Measurements from ENCODE around the gene SMIM26.
A peak's percentile ranks its signal among the peaks of the same experiment; 100 is the strongest.
"Not testable (repeated sequence)": the region's sequence is repeated elsewhere in the genome, so short reads cannot be mapped to it uniquely, and the experiment has no call there.

SMIM26 gene

DNA sequence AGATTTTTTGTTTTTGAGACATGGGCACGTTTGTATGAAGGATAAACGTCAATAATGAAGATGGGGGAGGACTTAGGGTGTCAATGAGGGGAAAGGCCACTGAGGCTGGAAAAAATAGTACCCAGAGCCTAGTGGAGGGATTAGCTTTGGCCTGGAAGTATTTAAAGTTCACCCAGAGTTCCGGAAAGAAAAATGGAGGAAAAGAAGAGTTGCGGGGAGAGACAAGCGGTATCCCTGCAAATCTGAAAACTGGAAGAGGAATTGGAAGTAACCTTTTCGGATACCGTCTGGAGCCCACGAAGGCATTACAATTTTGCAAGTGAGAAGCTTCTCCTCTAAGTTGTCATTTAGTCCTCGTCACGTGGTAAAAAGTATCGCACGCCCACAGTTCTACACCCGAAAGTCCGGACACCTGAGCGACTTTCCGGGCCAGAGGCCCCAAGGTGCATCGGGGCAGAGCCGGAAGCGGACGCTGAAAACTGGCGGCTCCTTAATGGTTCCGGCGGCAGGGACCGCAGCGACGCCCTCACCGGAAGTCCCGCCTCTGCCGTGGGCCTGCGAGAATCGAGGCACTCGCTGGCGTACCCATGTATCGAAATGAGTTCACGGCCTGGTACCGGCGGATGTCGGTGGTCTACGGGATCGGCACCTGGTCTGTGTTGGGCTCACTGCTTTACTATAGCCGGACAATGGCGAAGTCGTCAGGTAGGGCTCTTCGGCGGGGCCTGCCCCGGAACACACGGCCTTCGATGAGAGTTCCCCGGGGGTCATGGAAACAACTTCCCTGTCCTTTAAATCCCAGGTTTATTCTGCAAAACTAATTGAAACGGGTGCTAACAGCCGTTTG is at the start of gene SMIM26:
Gene SMIM26 (plus strand): TSS at position 541 of the 847 bp plus-strand sequence. CDS start 47 bp downstream, at position 588.
- peak; percentile 97 for DNase-seq (ENCODE audit: low spot score)

GRCh38 chr20:18522066-18522465 is 45.2 kb upstream of the SMIM26 start:
- DNase-seq (ENCODE audit: low spot score): not testable (repeated sequence)

DNA sequence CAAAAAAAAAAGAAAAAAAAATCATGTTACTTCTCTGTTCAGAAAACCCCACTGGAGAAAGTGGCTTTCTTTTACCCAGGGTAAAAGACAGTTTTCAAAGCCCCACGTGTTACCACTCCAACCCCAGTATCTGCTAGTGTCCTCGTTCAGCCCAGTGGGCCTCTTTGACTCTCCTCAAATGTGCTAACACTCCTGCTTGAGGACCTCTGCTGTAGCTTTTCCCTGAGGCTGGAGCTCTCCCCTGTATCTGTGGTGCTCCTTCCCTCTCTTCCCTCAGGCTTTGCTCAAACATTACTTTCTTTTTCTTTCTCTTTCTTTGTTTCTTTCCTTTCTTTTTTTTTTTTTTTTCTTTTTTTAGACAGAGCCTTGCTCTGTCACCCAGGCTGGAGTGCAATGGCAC is 44.2 kb upstream of the SMIM26 start:
- DNase-seq (ENCODE audit: low spot score): no peak

DNA sequence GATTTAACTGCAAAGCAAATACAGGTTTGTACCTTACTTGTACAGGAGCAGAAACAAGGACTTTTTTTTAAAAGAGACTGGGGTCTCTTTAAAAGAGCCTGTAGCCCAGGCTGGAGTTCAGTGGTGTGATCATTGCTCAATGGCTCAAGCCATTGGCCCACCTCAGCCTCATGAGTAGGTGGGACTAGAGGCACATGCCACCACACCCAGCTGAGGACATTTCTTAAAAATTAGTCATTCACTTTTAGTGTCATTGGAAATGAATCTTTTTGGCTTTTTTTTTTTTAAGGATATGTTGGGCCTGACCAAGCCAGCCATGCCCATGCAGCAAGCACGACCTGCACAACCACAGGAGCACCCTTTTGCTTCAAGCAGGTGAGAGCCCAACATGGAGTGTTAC is 42.6 kb upstream of the SMIM26 start:
- peak; percentile 73 for DNase-seq (ENCODE audit: low spot score)

- DNase-seq (ENCODE audit: low spot score): not testable (repeated sequence)
Measured at GRCh38 chr20:18526761-18527160, 40.5 kb upstream of the SMIM26 start.

DNA sequence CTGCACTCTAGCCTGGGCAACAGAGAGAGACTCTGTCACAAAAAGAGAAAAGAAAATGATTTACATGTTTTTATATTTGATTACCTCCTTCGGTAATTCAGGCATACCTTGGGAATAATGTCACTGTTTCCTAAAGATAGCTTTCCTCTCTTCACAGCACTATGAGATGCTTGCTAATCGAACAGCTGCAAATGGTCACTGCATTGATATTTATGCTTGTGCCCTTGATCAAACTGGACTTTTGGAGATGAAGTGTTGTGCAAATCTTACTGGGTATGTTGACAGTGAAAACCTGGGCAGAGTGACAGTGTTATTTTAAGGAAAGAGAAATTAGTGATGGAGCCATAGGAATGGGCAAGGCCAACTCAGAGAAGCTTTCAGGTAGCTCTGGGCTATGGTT is 39.9 kb upstream of the SMIM26 start:
- DNase-seq (ENCODE audit: low spot score): no peak

GRCh38 chr20:18527836-18528235 is 39.4 kb upstream of the SMIM26 start:
- peak; percentile 75 for DNase-seq (ENCODE audit: low spot score)

DNA sequence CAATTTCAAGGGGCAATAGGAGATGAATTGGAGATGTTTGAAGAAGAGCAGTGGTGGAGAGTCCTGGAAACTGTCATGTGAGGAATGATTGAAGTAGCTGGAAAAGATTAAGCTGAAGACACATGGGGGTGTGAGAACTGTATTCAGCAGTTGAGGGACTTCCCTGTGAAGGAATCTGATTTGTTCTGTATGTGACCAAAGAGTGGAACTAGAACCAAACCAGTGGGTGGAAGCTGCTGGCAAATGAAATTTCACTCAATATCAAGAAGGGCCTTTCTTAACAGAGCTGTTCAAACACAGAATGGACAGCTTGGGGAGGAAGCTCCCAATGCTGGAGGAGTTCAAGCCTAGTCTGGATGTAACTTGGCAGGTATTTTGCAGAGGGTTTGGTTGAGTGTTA is 38.2 kb upstream of the SMIM26 start:
- DNase-seq (ENCODE audit: low spot score): no peak

- no peak for DNase-seq (ENCODE audit: low spot score)
Measured at GRCh38 chr20:18532626-18533025, 34.6 kb upstream of the SMIM26 start.

DNA sequence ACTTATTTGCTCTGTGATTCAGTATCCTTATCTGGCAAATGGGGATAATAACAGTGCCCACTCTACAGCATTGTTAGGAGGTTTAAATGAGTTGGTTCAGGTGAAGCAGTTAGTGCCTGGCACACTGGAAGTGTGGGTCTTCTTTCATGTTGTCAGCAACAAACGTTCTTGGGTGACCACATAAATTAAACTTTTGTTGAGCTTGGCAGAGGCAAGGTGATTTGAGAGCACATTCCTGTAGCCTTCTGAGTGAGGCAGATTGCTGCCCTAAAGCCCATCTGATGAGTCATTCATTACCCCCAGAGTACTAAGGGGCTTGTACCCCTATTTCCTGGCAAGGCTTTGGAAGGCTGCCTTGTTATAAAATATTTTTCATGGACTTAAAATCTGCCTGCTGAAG is 33.7 kb upstream of the SMIM26 start:
- DNase-seq (ENCODE audit: low spot score): no peak

DNA sequence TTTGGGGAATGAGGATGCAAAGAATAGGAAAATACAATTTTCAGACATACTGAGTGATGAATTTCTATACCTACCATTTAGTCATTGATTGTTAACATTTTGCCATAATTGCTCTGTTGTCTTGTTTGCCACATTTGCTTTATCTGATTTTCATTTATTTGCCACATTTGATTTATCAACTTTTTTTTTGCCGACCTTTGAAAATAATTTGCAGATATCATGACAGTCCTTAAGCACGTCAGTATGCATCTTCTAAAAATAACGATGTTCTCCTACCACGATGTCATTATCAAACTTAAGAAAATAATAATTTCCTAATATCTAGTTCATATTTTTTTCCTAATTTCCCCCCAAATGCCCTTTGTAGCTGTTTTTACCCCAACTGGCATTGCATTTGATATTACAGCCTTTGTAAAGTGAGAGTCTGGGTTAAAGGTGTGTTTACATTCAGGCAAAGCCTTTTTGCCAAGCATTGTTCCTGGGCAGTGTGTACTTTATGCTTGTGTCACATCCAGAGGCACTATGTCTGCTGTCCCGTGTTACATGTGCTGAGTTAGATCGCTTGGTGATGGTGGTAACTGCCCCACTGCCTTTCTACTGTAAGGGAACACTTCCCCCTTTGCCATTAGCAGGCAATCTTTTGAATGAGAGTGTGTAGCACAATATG is 33.1 kb upstream of the SMIM26 start:
- no peak for DNase-seq (ENCODE audit: low spot score)

DNA sequence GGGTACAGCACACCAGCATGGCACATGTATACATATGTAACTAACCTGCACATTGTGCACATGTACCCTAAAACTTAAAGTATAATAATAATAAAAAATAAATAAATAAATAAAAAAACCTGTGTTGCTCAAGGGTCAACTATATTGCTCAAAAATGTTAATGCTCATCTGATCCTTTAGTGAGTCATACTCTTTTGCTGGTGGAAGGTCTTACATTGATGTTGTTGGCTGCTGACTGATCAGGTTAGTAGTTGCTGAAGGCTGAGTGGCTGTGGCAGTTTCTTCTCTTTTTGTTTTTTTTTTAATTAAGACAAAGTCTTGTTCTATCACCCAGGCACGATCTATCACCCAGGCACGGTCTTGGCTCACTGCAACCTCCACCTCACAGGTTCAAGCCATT is 29.6 kb upstream of the SMIM26 start:
- DNase-seq (ENCODE audit: low spot score): no peak

DNA sequence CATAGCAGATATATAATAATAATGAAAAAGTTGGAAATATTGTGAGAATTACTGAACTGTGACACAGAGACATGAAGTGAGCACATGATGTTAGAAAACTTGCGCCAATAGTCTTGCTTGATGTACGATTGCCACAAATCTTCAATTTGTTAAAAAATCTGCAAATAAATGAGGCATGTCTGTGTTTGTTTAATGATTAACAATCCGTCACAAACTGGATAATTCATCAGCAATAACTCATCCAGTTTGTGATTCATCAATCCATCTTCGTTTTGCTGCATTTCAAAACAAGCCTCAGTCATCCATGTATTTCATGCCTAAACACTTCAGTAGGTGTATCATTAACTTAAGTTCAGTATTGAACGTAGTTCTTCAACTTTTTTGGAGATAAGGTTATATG is 25.5 kb upstream of the SMIM26 start:
- DNase-seq (ENCODE audit: low spot score): peak; percentile 3

DNA sequence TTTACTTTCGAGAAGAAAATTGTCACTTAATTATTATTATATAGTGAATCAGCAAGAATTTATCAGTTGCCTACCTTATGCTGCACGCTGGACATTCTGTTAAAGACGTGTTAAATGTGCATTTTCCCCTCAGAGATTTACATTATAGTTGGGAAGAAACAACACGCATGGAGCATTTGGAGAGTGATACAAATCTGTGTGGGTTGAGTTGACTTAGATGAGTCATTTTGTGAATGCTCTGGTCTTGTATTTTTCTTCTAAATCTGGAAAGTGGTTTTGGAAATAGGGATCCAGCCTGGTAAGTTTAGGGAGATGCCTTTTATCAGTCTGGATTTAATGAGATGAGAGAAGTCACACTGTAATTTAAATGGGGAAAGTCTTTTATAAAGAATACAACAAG is 24.0 kb upstream of the SMIM26 start:
- DNase-seq (ENCODE audit: low spot score): peak; percentile 3

DNA sequence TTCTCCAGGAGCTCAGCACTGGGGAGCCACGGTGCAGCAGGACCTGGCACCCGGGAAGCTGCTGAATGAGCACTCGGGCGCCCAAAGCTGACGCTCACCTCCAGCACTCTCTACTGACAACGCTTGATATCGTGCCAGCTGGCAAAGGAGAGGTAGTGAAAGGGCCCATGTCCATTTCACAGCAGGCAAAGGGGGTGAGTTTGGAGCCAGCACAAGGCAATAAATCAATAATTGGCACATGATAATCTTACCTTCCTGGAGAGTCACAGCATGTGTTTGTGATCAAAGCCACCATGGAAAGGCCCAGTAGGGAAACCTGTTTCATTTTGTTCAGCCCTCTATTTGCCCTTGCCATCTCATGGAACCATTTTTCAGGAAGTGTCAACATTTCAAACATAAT is 23.3 kb upstream of the SMIM26 start:
- peak; percentile 3 for DNase-seq (ENCODE audit: low spot score)

- no peak for DNase-seq (ENCODE audit: low spot score)
Measured at GRCh38 chr20:18545566-18545965, 21.7 kb upstream of the SMIM26 start.

- DNase-seq (ENCODE audit: low spot score): peak; percentile 4
Measured at GRCh38 chr20:18548465-18548864, 18.8 kb upstream of the SMIM26 start.

DNA sequence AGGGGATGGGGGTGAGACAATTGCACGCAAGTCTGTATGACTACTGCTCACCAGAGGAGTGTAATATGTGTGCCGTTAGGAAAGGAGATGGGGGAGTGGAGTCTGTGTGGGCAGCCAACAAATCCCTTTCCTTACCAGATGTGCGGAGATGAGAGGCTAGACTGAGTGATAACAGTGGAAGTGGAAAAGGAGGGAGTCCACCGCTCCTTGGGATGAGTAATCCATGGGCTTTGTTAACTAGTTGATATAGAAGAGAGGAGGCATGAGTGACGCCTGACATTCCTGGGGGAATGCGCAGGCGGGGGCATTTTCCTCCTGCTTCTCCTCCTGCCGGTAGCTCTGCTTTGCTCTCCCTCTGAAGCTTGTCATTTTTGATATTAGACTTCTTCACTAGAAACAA is 13.5 kb upstream of the SMIM26 start:
- DNase-seq (ENCODE audit: low spot score): no peak

- peak; percentile 35 for DNase-seq (ENCODE audit: low spot score)
Measured at GRCh38 chr20:18567739-18568091, 483 bp downstream of the SMIM26 start.

DNA sequence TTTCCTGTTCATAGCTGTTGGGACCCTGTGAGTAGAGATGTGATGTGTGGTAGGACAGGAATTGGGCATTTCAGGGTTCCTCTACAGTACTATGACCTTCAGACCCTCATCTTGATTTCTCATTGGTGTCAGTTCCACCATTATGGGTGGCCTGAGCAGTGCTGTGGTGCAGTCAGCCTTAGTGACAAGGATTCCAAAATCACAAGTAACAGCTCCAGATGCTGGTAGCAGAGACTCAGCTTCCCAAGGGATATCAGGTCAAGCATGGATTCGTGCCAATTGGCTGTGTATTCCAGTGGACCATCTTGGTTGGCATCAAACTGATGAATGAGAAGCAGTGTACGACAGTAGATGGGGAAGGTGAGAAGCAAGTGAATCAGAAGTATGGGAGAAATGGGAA is 3.8 kb downstream of the SMIM26 start:
- DNase-seq (ENCODE audit: low spot score): no peak

- no peak for DNase-seq (ENCODE audit: low spot score)
Measured at GRCh38 chr20:18571578-18571977, 4.3 kb downstream of the SMIM26 start.

DNA sequence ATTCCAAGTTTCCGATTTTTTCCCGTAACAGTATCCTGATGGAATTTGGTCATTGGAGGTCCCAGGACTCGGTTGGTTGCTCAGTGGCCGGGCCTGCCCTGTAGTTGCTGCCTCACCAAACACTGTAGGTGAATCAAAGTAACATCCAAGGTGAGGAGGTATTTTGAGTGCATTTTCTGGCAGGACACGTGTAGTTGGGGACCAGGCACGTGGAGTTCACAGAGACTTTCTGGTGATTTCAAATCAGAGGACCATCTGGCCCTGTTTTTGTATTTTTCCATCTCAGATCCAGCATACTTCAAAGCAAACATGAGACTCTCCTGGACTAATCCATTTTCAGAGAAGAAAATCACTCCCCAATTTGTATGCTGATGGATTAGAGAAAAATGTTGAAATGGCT is 10.7 kb downstream of the SMIM26 start:
- no peak for DNase-seq (ENCODE audit: low spot score)

GRCh38 chr20:18578581-18578980 is 11.3 kb downstream of the SMIM26 start:
- no peak for DNase-seq (ENCODE audit: low spot score)

DNA sequence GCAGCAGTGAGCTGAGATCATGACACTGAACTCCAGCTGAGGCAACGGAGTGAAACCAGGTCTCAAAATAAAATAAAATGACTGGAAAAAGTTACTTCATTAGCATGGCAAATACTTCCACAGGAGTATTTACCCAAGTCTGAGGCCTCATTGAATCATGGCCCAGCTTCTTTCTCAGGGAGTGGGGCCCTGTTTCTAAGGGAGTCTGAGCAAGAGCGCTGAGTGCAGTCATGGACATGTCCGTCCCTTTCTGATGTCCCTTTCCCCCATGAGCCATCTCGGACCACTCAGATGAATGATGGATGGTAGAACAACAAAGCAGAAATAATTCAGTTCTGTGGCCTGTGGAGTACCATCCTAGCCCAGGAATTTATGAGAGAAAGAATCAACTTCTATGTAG is 12.8 kb downstream of the SMIM26 start:
- DNase-seq (ENCODE audit: low spot score): no peak
